Neutrophil (primary cell): ENCODE results near the gene RIT2.

Source experiments
- H3K27ac ChIP-seq: fragments of 200-600 bp; sonication (generic); 2 replicates; pipeline ENCODE4 v1.5.1; 2016; ENCODE audit warnings: mild to moderate bottlenecking, moderate library complexity
- H3K27me3 ChIP-seq: fragments of 200-600 bp; sonication (generic); 2 replicates; pipeline ENCODE4 v1.6.0; 2016; ENCODE audit warnings: mild to moderate bottlenecking
- H3K36me3 ChIP-seq: fragments of 200-600 bp; sonication (generic); 2 replicates; pipeline ENCODE4 v1.5.1; 2017
- H3K4me1 ChIP-seq, 2 experiments: fragments of 200-600 bp in 1 of 2; sonication (generic) in 1 of 2; 1 replicate in 1 of 2; 2 replicates in 1 of 2; pipeline versions ENCODE4 v1.5.1 to v1.6.1; 2013 to 2016; ENCODE audit warnings: low read depth in 1 of 2, low read length in 1 of 2, mild to moderate bottlenecking in 1 of 2, moderate library complexity in 1 of 2; ENCODE audit not compliant: control insufficient read depth in 1 of 2, insufficient read depth in 1 of 2
- H3K4me3 ChIP-seq, 2 experiments: fragments of 200-600 bp in 1 of 2; sonication (generic) in 1 of 2; 1 replicate in 1 of 2; 2 replicates in 1 of 2; pipeline ENCODE4 v1.5.1; 2013 to 2016; ENCODE audit warnings: low read depth in 1 of 2, low read length in 1 of 2, mild to moderate bottlenecking in 1 of 2, moderate library complexity in 1 of 2
- H3K9me3 ChIP-seq: fragments of 200-600 bp; sonication (generic); 2 replicates; pipeline ENCODE4 v1.5.1; 2016
- CTCF ChIP-seq: fragments of 200-600 bp; sonication (generic); IDR thresholded peaks from 2 replicates; pipeline ENCODE4 v1.5.1; 2016; ENCODE audit warnings: antibody characterized with exemption

RIT2 gene

GRCh38 chr18:43073771-43074170 is 41.7 kb downstream of the RIT2 start:
- Histone ChIP-seq H3K4me1 (no peaks in the 10 kb centered on the region), H3K9me3 (no peaks in the 10 kb centered on the region), H3K4me3 (no peak overlapping the region), H3K27me3 (no peaks in the 10 kb centered on the region), H3K36me3 (no peaks in the 10 kb centered on the region), H3K27ac (no peak overlapping the region)
- TF ChIP-seq CTCF: no peak

- H3K27me3 ChIP-seq: no peaks in the 10 kb centered on the region
- no peak overlapping the region for H3K4me3 ChIP-seq
- TF ChIP-seq CTCF: no peak
- no peaks in the 10 kb centered on the region for H3K36me3 ChIP-seq
- H3K4me1 ChIP-seq: no peaks in the 10 kb centered on the region
- no peaks in the 10 kb centered on the region for H3K9me3 ChIP-seq
- H3K27ac ChIP-seq: no peak overlapping the region
Measured at GRCh38 chr18:43068781-43069180, 46.7 kb downstream of the RIT2 start.

- no peaks in the 10 kb centered on the region for H3K4me1 ChIP-seq
- H3K27ac ChIP-seq: no peak overlapping the region
- no peaks in the 10 kb centered on the region for H3K36me3 ChIP-seq
- no peak overlapping the region for H3K4me3 ChIP-seq
- no peaks in the 10 kb centered on the region for H3K27me3 ChIP-seq
- no peaks in the 10 kb centered on the region for H3K9me3 ChIP-seq
- TF ChIP-seq CTCF: no peak
Measured at GRCh38 chr18:43067570-43067969, 47.9 kb downstream of the RIT2 start.

- H3K27ac ChIP-seq: no peak overlapping the region
- no peak for TF ChIP-seq CTCF
- H3K9me3 ChIP-seq: no peaks in the 10 kb centered on the region
- no peaks in the 10 kb centered on the region for H3K27me3 ChIP-seq
- no peaks in the 10 kb centered on the region for H3K36me3 ChIP-seq
- no peaks in the 10 kb centered on the region for H3K4me1 ChIP-seq
- no peak overlapping the region for H3K4me3 ChIP-seq
Measured at GRCh38 chr18:43061816-43062215, 53.7 kb downstream of the RIT2 start.

- Histone ChIP-seq H3K27me3 (no peaks in the 10 kb centered on the region), H3K27ac (no peak overlapping the region), H3K9me3 (no peaks in the 10 kb centered on the region), H3K4me3 (no peak overlapping the region), H3K36me3 (no peaks in the 10 kb centered on the region), H3K4me1 (no peaks in the 10 kb centered on the region)
- no peak for TF ChIP-seq CTCF
Measured at GRCh38 chr18:43061318-43061717, 54.2 kb downstream of the RIT2 start.

GRCh38 chr18:43060020-43060419 is 55.5 kb downstream of the RIT2 start:
- H3K36me3 ChIP-seq: no peaks in the 10 kb centered on the region
- H3K9me3 ChIP-seq: no peaks in the 10 kb centered on the region
- TF ChIP-seq CTCF: no peak

More at GRCh38 chr18:43060020-43060419, 55.5 kb downstream of the RIT2 start:
- Histone ChIP-seq H3K4me3 (no peak overlapping the region), H3K27me3 (no peaks in the 10 kb centered on the region), H3K4me1 (no peaks in the 10 kb centered on the region), H3K27ac (no peak overlapping the region)
